Activated B cell treated with CpG ODN at 0.5 μM for 24 hours (primary cell): ENCODE results near the gene CD83. TPM values are rescaled to one million over a fixed set of nuclear protein-coding genes. Genes with fewer than 3 reads are reported as not detected.

Source experiments
- ATAC-seq: fragments of 200-7000 bp; cut with Tn5 transposase; one replicate; pipeline ENCODE4 v1.10.0; 2021; ENCODE audit warnings: low read depth, mild to moderate bottlenecking, moderate library complexity
- CTCF ChIA-PET: fragments of 350-600 bp; sonication (Branson Sonifier 250); formaldehyde crosslinking; loops from one replicate; lab custom pipeline; 2021; ENCODE audit warnings: antibody characterized with exemption; lab: Charles Lee
- POLR2A ChIA-PET: fragments of 350-600 bp; sonication (Branson Sonifier 250); formaldehyde crosslinking; loops from one replicate; lab custom pipeline; 2021; ENCODE audit warnings: antibody characterized with exemption; lab: Charles Lee
- DNase-seq: peaks from one replicate; pipeline ENCODE4 v3.0.0; 2022
- H3K27ac Mint-ChIP-seq: one replicate; pipeline ENCODE4 v1.8.0; 2020; ENCODE audit warnings: mixed read lengths
- H3K27me3 Mint-ChIP-seq: one replicate; pipeline ENCODE4 v1.8.0; 2021; ENCODE audit warnings: mixed read lengths
- H3K36me3 Mint-ChIP-seq: one replicate; pipeline ENCODE4 v1.8.0; 2021; ENCODE audit warnings: low read depth, mixed read lengths
- H3K4me1 Mint-ChIP-seq: one replicate; pipeline ENCODE4 v1.8.0; 2021; ENCODE audit warnings: mixed read lengths
- H3K4me3 Mint-ChIP-seq: one replicate; pipeline ENCODE4 v1.8.0; 2020; ENCODE audit warnings: mild to moderate bottlenecking, mixed read lengths
- H3K9me3 Mint-ChIP-seq: one replicate; pipeline ENCODE4 v1.8.0; 2020; ENCODE audit warnings: mixed read lengths
- intact Hi-C: fragments of 100-400 bp; cut with micrococcal nuclease; formaldehyde crosslinking; loops from one replicate; pipeline ENCODE4 v1.15.1; 2024
- total RNA-seq: library from RNA; stranded (reverse); gene quantifications from 2 replicates; pipeline ENCODE4 v1.2.3, GENCODE V29; 2022
- TF ChIP-seq, protein P1 (sequence below): fragments of 200-600 bp; IDR thresholded peaks from one replicate; pipeline ENCODE4 v1.8.0; 2022; ENCODE audit warnings: antibody characterized with exemption, mild to moderate bottlenecking

Gene CD83
- total RNA-seq, 1 donor from 2014 or later, result 483 TPM

DNA sequence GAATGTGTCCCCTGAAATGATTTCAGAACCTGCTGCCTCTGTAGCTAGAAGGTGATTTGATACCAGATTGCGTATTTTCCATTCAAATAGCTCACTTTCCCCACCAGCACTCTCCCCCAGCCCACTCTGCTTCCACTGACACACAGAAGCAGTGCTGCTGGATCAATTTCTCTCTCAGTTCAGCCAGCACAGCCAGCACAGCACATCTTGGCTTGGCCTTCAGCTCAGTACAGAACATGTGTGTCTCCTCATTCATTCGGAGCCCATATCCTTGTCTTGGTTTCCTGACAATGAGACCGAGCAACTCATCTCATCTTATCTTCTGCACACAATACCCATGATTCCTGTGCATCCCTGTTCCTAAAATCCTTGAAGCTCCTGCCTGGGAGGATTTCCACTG is 33.8 kb upstream of the CD83 start:
- DNase-seq, result no peak
- Mint-ChIP-seq H3K4me1 (peaks cover 75% of the 10 kb centered on the region), H3K27ac (no peak overlapping the region), H3K9me3 (no peaks in the 10 kb centered on the region), H3K4me3 (no peak overlapping the region), H3K36me3 (no peaks in the 10 kb centered on the region), H3K27me3 (no peaks in the 10 kb centered on the region)
- ATAC-seq, result no peak
- TF ChIP-seq, protein P1, sequence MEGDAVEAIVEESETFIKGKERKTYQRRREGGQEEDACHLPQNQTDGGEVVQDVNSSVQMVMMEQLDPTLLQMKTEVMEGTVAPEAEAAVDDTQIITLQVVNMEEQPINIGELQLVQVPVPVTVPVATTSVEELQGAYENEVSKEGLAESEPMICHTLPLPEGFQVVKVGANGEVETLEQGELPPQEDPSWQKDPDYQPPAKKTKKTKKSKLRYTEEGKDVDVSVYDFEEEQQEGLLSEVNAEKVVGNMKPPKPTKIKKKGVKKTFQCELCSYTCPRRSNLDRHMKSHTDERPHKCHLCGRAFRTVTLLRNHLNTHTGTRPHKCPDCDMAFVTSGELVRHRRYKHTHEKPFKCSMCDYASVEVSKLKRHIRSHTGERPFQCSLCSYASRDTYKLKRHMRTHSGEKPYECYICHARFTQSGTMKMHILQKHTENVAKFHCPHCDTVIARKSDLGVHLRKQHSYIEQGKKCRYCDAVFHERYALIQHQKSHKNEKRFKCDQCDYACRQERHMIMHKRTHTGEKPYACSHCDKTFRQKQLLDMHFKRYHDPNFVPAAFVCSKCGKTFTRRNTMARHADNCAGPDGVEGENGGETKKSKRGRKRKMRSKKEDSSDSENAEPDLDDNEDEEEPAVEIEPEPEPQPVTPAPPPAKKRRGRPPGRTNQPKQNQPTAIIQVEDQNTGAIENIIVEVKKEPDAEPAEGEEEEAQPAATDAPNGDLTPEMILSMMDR, result no peak
- intact Hi-C loops, result no loop called here
- POLR2A ChIA-PET, result interaction anchor here (1.3 to 18.3 kb wide), 4 partner anchors 9 to 755 kb away, joined by 3 to 911 read pairs (median 548); partner anchors contain the start of genes CD83 and TBC1D7
- CTCF ChIA-PET, result interaction anchor here (1.0 kb wide), 1 partner anchor 17 kb away, joined by 6 read pairs; no protein-coding TSS in a partner anchor

DNA sequence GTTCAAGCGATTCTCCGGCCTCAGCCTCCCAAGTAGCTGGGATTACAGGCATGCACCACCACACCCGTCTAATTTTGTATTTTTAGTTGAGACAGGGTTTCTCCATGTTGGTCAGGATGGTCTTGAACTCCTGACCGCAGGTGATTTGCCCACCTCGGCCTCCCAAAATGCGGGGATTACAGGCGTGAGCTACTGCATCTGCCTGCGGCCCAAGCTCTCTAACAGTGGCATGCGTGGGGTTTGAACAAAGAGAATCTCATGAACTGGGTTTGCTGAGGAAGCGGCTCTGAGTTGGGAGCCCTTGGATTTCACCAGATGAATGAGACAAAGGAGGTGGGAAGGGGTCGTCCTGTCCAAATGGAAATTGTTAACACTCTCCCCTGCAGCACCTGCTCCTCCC is 33.2 kb upstream of the CD83 start:
- DNase-seq (no peak), ATAC-seq (no peak)
- H3K9me3 Mint-ChIP-seq, result no peaks in the 10 kb centered on the region
- POLR2A ChIA-PET, result interaction anchor here (1.3 to 18.3 kb wide), 4 partner anchors 9 to 756 kb away, joined by 3 to 911 read pairs (median 548); partner anchors contain the start of genes CD83 and TBC1D7
- TF ChIP-seq, protein P1, result no peak
- peaks cover 75% of the 10 kb centered on the region for H3K4me1 Mint-ChIP-seq
- H3K27me3 Mint-ChIP-seq, result no peaks in the 10 kb centered on the region
- H3K27ac Mint-ChIP-seq, result peak overlapping the region; percentile 3
- no peaks in the 10 kb centered on the region for H3K36me3 Mint-ChIP-seq
- CTCF ChIA-PET, result interaction anchor here (1.0 kb wide), 1 partner anchor 18 kb away, joined by 6 read pairs; no protein-coding TSS in a partner anchor
- intact Hi-C loops, result no loop called here
- no peak overlapping the region for H3K4me3 Mint-ChIP-seq

DNA sequence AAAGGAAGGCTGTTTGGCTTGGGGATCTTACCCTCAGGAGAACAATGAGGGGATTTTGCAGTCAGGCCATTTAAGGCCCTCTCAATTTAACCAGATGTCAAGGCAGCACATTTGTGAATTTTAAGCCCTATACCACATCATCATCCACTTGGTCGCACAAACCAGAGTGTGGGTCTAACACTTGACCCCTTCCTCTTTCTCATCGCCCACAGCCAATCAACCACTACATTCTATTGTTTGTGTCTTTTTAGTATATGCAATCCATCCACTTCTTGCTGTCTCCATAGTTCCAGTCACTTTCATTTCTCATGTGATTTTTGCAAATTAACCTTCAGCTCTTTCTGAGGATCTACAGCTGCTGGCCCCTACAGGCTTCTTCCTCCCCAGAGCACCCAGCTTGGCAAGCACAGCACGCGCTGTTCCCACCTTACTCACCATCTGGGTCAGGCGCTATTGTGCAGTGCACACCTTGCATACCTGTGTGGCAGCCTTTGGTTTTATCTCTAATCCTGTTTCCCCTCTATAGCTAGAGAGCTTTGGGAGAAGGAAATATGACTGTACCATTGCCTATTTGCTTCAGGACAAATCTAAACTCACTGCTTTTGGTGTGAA is 32.3 kb upstream of the CD83 start:
- CTCF ChIA-PET, result interaction anchor here (2.1 kb wide), 1 partner anchor 18 kb away, joined by 7 read pairs; no protein-coding TSS in a partner anchor
- POLR2A ChIA-PET, result interaction anchor here (1.9 to 18.3 kb wide), 5 partner anchors 8 to 43 kb away, joined by 7 to 911 read pairs (median 349); partner anchors contain the start of gene CD83
- DNase-seq (no peak), ATAC-seq (no peak)
- Mint-ChIP-seq H3K4me3 (peak overlapping the region; percentile 16), H3K4me1 (peaks cover 76% of the 10 kb centered on the region), H3K27me3 (no peaks in the 10 kb centered on the region), H3K27ac (peak overlapping the region; percentile 3), H3K36me3 (no peaks in the 10 kb centered on the region), H3K9me3 (no peaks in the 10 kb centered on the region)
- intact Hi-C loops, result no loop called here
- TF ChIP-seq, protein P1, result no peak

DNA sequence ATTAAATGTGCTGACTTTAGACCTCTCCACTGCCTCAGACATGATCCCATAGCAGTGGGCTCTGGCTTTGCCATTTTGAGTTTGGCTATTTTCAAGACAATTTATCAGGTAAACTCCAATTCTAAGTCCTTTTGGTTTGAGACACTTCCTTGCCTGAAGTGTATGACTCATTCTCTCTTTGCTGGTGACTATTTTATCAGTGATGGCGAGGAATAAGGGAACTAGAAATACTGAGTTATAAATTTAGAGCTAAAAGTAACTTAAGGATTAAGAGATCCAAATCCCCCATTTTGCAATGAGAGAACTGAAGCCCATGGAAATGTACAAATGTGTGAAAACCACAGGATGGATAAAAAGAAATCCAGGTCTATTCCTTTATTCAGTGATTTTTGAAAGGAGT is 30.9 kb upstream of the CD83 start:
- POLR2A ChIA-PET, result interaction anchor here (1.3 to 18.3 kb wide), 6 partner anchors 7 to 42 kb away, joined by 3 to 911 read pairs (median 182); partner anchors contain the start of gene CD83
- DNase-seq (no peak), ATAC-seq (no peak)
- CTCF ChIA-PET, result interaction anchor here (2.1 kb wide), 1 partner anchor 20 kb away, joined by 7 read pairs; no protein-coding TSS in a partner anchor
- peaks cover 88% of the 10 kb centered on the region for H3K4me1 Mint-ChIP-seq
- peak overlapping the region; percentile 76 for H3K27ac Mint-ChIP-seq
- H3K9me3 Mint-ChIP-seq, result no peaks in the 10 kb centered on the region
- peak overlapping the region; percentile 24 for H3K4me3 Mint-ChIP-seq
- H3K36me3 Mint-ChIP-seq, result no peaks in the 10 kb centered on the region
- intact Hi-C loops, result no loop called here
- H3K27me3 Mint-ChIP-seq, result no peaks in the 10 kb centered on the region
- TF ChIP-seq, protein P1, result no peak
